Activated naive CD8-positive, alpha-beta T cell treated with anti-CD3 and anti-CD28 coated beads, Interleukin-2, amount 50 U/mL, for 24 hours (primary cell): Measurements from ENCODE around the gene HAGH.

Source experiments
- ATAC-seq: fragments of 150-1000 bp; cut with Tn5 transposase; one replicate; pipeline ENCODE4 v1.10.0; 2021
- DNase-seq: peaks from one replicate; pipeline ENCODE4 v3.0.0; 2021
- H3K27ac Mint-ChIP-seq: one replicate; pipeline ENCODE4 v1.8.0; 2021; ENCODE audit warnings: mild to moderate bottlenecking, mixed read lengths
- H3K27me3 Mint-ChIP-seq: one replicate; pipeline ENCODE4 v1.8.0; 2021; ENCODE audit warnings: mixed read lengths
- H3K36me3 Mint-ChIP-seq: one replicate; pipeline ENCODE4 v1.8.0; 2021; ENCODE audit warnings: low read depth, mixed read lengths
- H3K4me1 Mint-ChIP-seq: one replicate; pipeline ENCODE4 v1.8.0; 2021; ENCODE audit warnings: mixed read lengths
- H3K4me3 Mint-ChIP-seq: one replicate; pipeline ENCODE4 v1.8.0; 2021; ENCODE audit warnings: mild to moderate bottlenecking, moderate library complexity, mixed read lengths
- H3K9me3 Mint-ChIP-seq: one replicate; pipeline ENCODE4 v1.8.0; 2021; ENCODE audit warnings: mixed read lengths

HAGH gene

DNA sequence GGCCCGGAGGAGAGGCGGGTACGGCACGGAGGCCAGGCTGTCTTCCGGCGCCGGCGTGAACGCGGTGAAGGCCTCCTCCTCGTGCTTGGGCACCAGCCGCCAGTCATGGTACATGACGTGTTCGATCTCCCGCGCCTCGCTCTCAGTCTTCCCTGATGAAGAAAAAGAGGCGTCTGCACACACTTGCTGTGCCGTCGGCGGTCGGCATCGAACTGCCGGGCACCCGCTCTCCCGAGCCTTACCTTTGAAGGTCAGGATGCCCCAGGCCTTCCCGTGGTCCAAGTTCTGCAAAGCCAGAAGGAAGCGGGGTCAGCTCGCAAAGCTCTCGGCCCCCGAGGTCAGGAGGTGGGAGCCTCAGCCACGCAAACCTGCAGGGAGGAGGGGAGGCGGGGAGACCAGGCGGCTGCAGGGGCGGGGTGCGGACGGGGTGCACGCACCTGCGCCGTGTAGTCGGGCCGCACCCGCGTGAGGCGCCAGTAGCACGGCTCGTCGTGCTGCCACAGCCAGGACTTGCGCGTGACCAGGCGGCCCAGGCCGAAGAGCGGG is 54.2 kb downstream of the HAGH start, which contains the start of gene EME2:
TSS of gene EME2 (plus strand) at position 449 of the 546 bp plus-strand sequence. CDS start 418 bp downstream, outside the sequence.
- Mint-ChIP-seq H3K27me3 (no peaks in the 10 kb centered on the region), H3K27ac (peak within 1 kb of the TSS; percentile 100), H3K4me3 (peak within 1 kb of the TSS; percentile 100), H3K9me3 (no peaks in the 10 kb centered on the region), H3K36me3 (peaks cover 13% of the 10 kb centered on the region), H3K4me1 (peaks cover 17% of the 10 kb centered on the region)
- peak; percentile 22 for ATAC-seq
- peak; percentile 61 for DNase-seq

DNA sequence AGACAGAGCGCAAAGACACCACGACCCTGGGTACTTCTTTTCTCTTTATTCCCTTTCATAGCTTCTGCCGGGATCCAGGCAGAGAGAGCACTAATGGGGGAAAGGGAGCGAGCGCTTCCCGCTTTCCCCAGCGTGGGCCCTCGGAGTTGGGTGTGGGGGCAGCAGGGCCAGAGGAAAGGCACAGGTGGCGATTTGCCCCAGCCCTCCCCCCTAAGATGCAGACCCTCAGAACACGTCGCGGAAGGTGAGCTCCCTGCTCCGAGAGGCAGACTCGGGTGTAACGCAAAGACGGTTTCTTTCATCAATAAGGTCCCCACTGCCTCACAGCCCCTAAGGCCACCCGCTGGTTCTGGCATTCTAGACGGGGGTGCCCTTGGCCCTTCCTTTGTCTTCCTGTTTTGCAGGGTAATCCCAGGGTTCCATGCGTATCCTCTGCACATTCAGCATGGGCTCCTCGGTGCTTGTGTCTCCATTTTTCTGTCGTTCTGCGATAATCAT is 54.7 kb downstream of the HAGH start:
- DNase-seq (no peak), ATAC-seq (no peak)
- peaks cover 17% of the 10 kb centered on the region for H3K4me1 Mint-ChIP-seq
- no peaks in the 10 kb centered on the region for H3K27me3 Mint-ChIP-seq
- no peaks in the 10 kb centered on the region for H3K9me3 Mint-ChIP-seq
- peak overlapping the region; percentile 100 for H3K4me3 Mint-ChIP-seq
- H3K27ac Mint-ChIP-seq = peak overlapping the region; percentile 100
- H3K36me3 Mint-ChIP-seq = peaks cover 13% of the 10 kb centered on the region

DNA sequence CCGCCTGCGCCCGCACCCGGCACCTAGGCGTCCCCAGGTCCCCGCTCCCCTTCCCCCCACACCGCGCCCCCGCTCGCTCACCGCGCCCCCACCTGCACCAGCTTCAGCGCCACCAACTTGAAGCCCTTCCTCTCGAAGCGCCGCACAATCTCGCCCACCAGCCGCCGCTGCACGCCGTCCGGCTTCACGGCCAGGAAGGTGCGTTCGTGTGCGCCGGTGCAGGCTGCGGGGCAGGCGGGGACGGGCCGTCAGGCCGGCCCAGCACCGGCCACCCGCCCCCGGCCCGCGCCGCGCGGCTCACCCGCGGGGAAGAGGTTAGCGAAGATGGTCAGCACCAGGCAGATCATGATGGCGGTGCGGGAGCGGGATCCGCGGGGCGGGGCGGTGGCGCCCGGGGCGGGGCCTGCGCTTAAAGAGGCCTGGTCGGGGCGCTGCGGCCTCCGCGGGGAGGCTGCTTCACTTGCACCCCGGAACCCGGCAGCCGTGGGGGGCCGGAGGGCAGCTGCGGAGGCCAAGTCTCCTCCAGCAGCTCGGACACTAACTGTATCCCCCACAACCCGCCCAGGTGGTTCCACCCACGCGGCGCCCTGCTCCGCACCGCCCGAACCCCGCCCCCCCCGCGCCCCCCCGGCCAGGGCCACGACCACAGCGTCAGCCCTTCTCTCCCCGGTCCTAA is 55.3 kb downstream of the HAGH start, which contains the start of gene NME3:
TSS of gene NME3 (minus strand) at position 356 of the 676 bp plus-strand sequence. CDS start at position 347, 9 bp downstream.
- H3K27ac Mint-ChIP-seq = peak within 1 kb of the TSS; percentile 100

DNA sequence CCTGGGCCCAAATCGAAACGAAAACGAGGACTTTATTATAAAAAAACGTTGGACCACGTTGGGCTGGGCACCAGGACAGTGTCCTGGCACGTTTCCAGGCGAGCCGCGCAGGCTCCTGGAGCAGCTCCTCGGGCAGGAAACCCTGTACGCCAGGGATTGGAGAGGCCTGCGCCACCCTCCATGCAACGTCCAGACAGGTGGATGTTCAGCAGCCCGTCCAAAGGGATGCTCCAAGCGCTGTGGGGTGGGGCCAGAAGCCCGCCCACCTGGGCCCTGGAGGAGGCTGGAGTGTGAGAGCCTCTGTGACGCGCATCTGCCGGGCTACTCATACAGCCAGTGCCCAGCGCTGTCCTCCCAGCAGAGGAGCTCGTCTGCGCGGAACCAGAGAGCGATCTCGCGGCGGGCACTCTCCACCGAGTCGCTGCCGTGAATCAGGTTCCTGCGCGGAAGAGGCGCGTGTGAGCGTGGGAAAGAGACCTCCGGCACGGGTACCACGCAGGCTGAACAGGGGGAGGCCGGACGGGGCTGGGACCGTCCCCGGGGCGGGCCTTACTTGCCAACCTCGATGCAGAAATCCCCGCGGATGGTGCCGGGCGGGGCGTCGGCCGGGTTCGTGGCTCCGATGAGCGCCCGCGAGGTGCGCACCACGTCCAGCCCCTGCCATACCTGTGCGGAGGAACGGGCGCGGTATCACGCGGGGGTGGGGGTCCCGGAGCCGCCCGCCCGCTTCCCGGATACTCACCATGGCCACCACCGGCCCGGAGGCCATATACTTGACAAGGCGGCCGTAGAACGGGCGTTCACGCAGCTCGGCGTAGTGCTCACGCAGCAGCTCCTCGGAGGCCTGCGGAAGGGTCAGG is 56.1 kb downstream of the HAGH start:
- Mint-ChIP-seq H3K9me3 (no peaks in the 10 kb centered on the region), H3K36me3 (peaks cover 13% of the 10 kb centered on the region), H3K27me3 (no peaks in the 10 kb centered on the region), H3K27ac (peak overlapping the region; percentile 73), H3K4me1 (peaks cover 17% of the 10 kb centered on the region), H3K4me3 (peak overlapping the region; percentile 100)
- peak; percentile 69 for DNase-seq
- peak; percentile 8 for ATAC-seq

More for the DNA sequence above, 55.3 kb downstream of the HAGH start, which contains the start of gene NME3:
- DNase-seq = peak; percentile 83
- Mint-ChIP-seq H3K4me3 (peak within 1 kb of the TSS; percentile 100), H3K36me3 (peaks cover 13% of the 10 kb centered on the region), H3K27me3 (no peaks in the 10 kb centered on the region), H3K4me1 (peaks cover 17% of the 10 kb centered on the region), H3K9me3 (no peaks in the 10 kb centered on the region)
- ATAC-seq = peak; percentile 39

DNA sequence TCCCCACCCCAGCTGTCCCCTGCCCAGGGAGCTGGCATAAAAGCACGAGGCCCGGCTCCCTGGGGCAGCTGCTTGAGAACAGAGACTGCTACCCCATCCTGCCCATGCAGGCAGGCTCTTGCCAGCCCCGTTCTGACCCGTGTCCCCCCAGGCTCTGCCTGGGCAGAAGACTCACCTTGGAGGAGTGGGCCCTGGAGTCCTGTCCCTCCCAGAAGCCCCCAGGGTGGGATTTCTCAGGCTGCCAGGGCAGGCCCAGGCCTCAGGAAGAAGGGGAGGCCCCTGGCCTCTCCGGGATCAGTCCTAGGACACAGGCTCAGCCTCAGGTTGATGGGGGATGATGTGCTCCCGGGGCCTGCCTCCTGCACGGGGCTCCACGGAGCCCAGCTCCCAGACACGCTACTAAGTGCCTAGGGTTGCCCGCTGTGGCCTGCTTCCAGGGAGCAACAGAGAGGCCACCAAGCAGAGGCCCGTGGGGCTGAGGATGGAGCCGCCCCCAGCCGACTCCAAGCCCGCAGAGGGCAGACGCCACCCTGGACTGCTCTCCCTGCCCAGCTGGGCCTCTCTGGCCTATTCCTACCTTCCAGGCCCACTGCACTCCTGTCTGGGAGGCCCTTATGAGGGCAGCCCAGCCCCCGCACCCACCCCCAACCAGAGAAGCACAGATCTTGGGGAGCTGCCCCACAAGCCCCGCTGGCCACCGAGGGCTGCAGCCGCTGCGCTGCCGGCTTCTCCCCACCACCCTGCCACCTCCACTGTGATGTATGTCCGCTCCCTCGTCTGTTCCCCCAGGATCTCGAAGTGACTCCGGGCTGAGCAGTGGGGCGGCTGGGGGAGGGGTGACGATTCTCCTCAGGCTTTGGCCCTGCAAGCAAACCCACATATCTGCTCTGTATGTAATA is 57.0 kb downstream of the HAGH start:
- Mint-ChIP-seq H3K4me3 (peak overlapping the region; percentile 100), H3K36me3 (peaks cover 13% of the 10 kb centered on the region), H3K27me3 (no peaks in the 10 kb centered on the region), H3K4me1 (peaks cover 14% of the 10 kb centered on the region), H3K27ac (peak overlapping the region; percentile 73), H3K9me3 (no peaks in the 10 kb centered on the region)
- DNase-seq (no peak), ATAC-seq (no peak)

DNA sequence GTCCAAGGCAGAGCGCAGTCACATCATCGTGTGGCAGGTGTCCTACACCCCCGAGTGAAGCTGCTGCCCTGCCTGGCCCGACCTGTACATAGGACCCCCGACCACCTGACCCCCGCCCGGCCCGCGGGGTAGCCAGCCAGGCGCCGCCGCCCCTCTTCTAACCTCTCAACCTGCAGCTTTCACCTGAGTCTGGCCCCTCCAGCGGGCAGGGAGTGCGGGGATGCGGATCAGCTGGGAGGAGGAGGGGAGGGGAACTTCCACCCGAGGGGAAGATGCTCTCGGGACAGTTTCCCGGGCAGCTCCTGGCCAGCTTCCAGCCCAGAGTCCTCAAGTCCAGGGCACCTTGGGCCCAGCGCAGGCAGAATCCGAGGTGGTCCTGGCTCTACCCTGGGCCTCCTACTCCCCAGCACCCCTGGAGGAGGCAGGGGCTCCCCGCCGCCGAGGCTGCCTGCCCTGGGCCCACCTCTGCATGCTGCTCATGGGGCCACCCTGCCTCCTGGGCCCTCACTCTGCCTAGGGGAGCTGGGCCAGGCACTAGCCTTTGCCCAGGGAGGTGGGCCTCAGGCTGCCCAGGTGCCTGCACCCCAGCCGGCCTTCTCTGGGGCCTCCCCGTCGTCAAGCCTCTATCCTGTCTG is 57.7 kb downstream of the HAGH start:
- ATAC-seq (no peak), DNase-seq (no peak)
- H3K4me1 Mint-ChIP-seq = peaks cover 10% of the 10 kb centered on the region
- no peaks in the 10 kb centered on the region for H3K27me3 Mint-ChIP-seq
- no peaks in the 10 kb centered on the region for H3K9me3 Mint-ChIP-seq
- H3K36me3 Mint-ChIP-seq = peaks cover 13% of the 10 kb centered on the region
- no peak overlapping the region for H3K4me3 Mint-ChIP-seq
- no peak overlapping the region for H3K27ac Mint-ChIP-seq

DNA sequence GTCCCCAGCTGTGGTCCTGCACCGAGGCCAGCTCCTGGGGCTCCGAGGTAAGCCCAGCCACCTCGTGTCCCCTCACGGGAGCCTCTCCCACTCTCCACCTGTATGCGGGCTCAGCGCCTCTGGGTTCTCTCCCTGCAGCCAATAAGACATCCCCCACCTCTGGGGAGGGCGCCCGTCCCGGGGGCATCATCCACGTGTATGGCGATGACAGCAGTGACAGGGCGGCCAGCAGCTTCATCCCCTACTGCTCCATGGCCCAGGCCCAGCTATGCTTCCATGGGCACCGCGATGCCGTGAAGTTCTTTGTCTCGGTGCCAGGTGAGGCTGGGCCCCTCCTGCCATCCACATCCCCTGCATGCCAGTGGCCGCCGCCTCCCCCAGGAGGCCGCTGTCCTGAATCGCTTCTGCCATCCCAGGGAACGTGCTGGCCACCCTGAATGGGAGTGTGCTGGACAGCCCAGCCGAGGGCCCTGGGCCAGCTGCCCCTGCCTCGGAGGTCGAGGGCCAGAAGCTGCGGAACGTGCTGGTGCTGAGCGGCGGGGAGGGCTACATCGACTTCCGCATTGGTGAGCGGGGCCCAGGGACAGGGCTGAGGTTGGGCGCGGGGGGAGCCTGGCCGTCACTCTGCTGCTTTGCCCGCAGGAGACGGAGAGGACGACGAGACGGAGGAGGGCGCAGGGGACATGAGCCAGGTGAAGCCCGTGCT is 58.4 kb downstream of the HAGH start:
- ATAC-seq = no peak
- no peak for DNase-seq
- no peaks in the 10 kb centered on the region for H3K9me3 Mint-ChIP-seq
- no peak overlapping the region for H3K4me3 Mint-ChIP-seq
- no peak overlapping the region for H3K27ac Mint-ChIP-seq
- no peaks in the 10 kb centered on the region for H3K27me3 Mint-ChIP-seq
- peaks cover 13% of the 10 kb centered on the region for H3K36me3 Mint-ChIP-seq
- peaks cover 8% of the 10 kb centered on the region for H3K4me1 Mint-ChIP-seq

DNA sequence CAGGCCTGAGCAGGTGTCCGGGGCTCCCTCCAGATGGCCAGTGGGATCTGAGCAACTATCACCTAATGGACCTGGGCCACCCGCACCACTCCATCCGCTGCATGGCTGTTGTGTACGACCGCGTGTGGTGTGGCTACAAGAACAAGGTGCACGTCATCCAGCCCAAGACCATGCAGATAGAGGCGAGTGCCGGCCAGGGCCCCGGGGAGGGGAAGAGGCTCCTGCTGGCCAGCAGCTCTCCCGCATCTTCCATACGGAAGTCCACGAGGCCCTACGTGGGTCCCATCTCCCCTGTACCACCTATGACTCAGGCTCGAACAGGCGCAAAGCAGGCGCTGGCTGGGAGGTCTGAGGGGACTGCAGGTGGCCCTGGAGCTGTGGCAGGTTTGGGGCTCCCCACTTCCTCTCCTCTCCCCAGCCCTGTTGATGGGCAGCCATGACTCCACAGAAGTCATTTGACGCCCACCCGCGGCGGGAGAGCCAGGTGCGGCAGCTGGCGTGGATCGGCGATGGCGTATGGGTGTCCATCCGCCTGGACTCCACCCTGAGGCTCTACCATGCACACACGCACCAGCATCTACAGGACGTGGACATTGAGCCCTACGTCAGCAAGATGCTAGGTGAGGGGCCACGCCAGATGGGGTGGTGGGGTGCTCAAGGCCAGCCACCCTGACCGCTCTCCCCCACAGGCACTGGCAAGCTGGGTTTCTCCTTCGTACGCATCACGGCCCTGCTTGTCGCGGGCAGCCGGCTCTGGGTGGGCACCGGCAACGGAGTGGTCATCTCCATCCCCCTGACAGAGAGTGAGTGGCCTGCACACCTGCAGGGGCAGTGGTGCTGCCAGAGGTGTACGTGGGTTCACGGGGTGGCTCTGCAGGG is 59.3 kb downstream of the HAGH start:
- DNase-seq (no peak), ATAC-seq (no peak)
- H3K27ac Mint-ChIP-seq = no peak overlapping the region
- H3K27me3 Mint-ChIP-seq = no peaks in the 10 kb centered on the region
- H3K4me3 Mint-ChIP-seq = no peak overlapping the region
- H3K4me1 Mint-ChIP-seq = peaks cover 8% of the 10 kb centered on the region
- H3K36me3 Mint-ChIP-seq = peaks cover 12% of the 10 kb centered on the region
- H3K9me3 Mint-ChIP-seq = no peaks in the 10 kb centered on the region

DNA sequence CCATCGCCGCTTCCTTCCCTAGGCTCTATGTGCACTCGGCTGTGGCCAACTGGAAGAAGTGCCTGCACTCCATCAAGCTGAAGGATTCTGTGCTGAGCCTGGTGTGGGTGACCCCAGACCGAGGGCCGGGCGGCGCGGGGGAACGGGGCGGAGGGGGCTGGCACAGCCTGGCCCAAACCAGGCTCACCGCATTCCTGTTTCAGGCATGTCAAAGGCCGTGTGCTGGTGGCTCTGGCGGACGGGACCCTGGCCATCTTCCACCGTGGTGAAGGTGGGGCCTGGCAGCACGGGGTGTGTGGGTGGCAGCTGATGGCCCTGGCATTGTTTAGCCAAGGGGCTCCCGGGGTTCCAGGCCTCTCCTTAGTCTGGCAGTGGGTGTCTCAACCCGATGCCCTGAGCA is 59.9 kb downstream of the HAGH start:
- H3K4me1 Mint-ChIP-seq = peaks cover 5% of the 10 kb centered on the region
- no peaks in the 10 kb centered on the region for H3K27me3 Mint-ChIP-seq
- ATAC-seq (no peak), DNase-seq (no peak)
- H3K4me3 Mint-ChIP-seq = no peak overlapping the region
- no peak overlapping the region for H3K27ac Mint-ChIP-seq
- no peaks in the 10 kb centered on the region for H3K9me3 Mint-ChIP-seq
- H3K36me3 Mint-ChIP-seq = peaks cover 5% of the 10 kb centered on the region

DNA sequence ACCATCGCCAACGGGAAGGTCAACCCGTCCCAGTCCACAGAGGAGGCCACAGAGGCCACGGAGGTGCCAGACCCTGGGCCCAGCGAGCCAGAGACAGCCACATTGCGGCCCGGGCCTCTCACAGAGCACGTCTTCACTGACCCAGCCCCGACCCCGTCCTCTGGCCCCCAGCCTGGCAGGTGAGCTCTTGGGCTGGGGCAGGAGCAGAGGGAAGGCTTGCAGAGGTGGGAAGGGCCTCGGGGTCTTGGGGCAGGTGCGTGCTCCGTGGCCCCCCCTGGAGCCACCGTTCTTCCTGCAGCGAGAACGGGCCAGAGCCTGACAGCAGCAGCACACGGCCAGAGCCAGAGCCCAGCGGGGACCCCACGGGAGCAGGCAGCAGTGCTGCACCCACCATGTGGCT is 60.4 kb downstream of the HAGH start:
- no peaks in the 10 kb centered on the region for H3K27me3 Mint-ChIP-seq
- H3K27ac Mint-ChIP-seq = no peak overlapping the region
- peaks cover 6% of the 10 kb centered on the region for H3K36me3 Mint-ChIP-seq
- no peak for ATAC-seq
- peaks cover 4% of the 10 kb centered on the region for H3K4me1 Mint-ChIP-seq
- H3K9me3 Mint-ChIP-seq = no peaks in the 10 kb centered on the region
- DNase-seq = no peak
- no peak overlapping the region for H3K4me3 Mint-ChIP-seq

DNA sequence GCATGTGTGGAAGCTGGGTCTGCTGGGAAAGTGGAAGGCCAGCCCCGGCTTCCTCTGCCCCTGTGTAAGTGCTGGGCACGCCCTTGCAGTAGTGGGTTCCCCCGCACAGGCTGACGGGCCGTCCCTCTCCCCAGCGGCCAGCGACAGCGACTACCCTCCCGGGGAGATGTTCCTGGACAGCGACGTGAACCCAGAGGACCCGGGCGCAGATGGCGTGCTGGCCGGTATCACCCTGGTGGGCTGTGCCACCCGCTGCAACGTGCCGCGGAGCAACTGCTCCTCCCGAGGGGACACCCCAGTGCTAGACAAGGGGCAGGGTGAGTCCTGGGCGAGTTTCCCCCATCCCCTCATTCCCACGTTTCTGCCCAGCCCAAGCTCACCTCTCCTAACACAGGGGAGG is 60.8 kb downstream of the HAGH start:
- Mint-ChIP-seq H3K36me3 (peaks cover 8% of the 10 kb centered on the region), H3K9me3 (no peaks in the 10 kb centered on the region), H3K27ac (no peak overlapping the region), H3K27me3 (no peaks in the 10 kb centered on the region), H3K4me3 (no peak overlapping the region), H3K4me1 (peaks cover 4% of the 10 kb centered on the region)
- DNase-seq (no peak), ATAC-seq (no peak)

DNA sequence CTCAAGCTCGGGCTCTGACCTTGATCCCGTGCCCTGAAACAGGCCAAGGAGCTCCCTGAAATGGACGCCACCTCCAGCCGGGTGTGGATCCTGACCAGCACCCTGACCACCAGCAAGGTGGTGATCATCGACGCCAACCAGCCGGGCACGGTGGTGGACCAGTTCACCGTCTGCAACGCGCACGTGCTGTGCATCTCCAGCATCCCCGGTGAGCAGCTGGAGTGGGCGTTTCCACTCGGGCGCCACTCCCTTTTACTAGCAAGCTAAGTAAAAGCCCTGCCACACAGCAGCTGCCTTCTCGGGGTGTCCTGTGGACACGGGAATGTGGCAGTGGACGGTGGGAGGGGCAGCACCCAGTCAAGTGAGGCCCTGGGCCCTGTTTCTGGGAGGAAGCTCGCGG is 61.7 kb downstream of the HAGH start:
- no peak for ATAC-seq
- DNase-seq = no peak
- no peak overlapping the region for H3K4me3 Mint-ChIP-seq
- no peaks in the 10 kb centered on the region for H3K27me3 Mint-ChIP-seq
- no peaks in the 10 kb centered on the region for H3K4me1 Mint-ChIP-seq
- peaks cover 6% of the 10 kb centered on the region for H3K36me3 Mint-ChIP-seq
- no peak overlapping the region for H3K27ac Mint-ChIP-seq
- H3K9me3 Mint-ChIP-seq = no peaks in the 10 kb centered on the region
